Mammary epithelial cell (primary cell): ENCODE data around the gene GRIN2C.

ENCODE experiments used
- EZH2 ChIP-seq: IDR thresholded peaks from 2 replicates; pipeline ENCODE4 v1.6.1; 2012; ENCODE audit warnings: low read length, inconsistent platforms, borderline replicate concordance
- TF ChIP-seq, protein P1 (sequence below), 2 donors: IDR thresholded peaks in 1 of 2; conservative IDR thresholded peaks in 1 of 2; 2 replicates each; pipeline ENCODE4 v1.5.1; 2011 to 2012; ENCODE audit warnings: inconsistent platforms in 2 of 2, low read length in 2 of 2, mild to moderate bottlenecking in 2 of 2, control low read depth in 1 of 2, low read depth in 1 of 2; ENCODE audit not compliant: insufficient read depth in 1 of 2; ENCODE audit errors: extremely low read depth in 1 of 2

DNA sequence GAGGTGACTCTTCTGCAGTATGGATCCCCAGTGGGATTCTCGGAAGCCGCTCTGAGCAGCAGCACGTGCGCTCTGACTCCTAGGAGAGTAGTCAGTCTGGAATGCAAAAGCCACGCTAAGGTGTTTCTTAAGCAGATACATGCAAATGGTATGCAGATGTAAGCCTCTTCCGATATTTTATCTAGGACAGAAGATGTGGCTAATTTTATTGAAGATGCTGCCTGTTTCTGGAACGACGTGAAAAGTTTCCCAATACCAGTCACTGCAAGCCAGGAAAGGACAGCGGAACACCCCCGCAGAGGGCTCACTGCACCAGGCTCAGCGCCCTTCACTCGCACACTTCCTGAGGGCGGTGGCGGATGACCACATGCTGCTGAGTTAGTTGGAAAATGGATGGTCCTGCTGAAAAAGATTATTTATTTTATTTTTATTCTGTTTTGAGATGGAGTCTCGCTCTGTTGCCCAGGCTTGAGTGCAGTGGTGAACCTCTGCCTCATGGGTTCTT, 23.6 kb upstream of the GRIN2C start:
- TF ChIP-seq, protein P1, sequence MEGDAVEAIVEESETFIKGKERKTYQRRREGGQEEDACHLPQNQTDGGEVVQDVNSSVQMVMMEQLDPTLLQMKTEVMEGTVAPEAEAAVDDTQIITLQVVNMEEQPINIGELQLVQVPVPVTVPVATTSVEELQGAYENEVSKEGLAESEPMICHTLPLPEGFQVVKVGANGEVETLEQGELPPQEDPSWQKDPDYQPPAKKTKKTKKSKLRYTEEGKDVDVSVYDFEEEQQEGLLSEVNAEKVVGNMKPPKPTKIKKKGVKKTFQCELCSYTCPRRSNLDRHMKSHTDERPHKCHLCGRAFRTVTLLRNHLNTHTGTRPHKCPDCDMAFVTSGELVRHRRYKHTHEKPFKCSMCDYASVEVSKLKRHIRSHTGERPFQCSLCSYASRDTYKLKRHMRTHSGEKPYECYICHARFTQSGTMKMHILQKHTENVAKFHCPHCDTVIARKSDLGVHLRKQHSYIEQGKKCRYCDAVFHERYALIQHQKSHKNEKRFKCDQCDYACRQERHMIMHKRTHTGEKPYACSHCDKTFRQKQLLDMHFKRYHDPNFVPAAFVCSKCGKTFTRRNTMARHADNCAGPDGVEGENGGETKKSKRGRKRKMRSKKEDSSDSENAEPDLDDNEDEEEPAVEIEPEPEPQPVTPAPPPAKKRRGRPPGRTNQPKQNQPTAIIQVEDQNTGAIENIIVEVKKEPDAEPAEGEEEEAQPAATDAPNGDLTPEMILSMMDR (conservative IDR thresholded peaks at IDR 0.05 in 1 of 2, IDR thresholded peaks at IDR 0.05 in 1 of 2; ENCODE audit: extremely low read depth in 1 of 2, insufficient read depth in 1 of 2, low read depth in 1 of 2, low read length in 2 of 2) = no peak
- TF ChIP-seq EZH2 = no peak
